Skin epidermis (tissue), 12 donors: Measurements from ENCODE around the gene RASGRP3.
A peak's percentile ranks its signal among the peaks of the same experiment; 100 is the strongest.
"Not testable (repeated sequence)": the region's sequence is repeated elsewhere in the genome, so short reads cannot be mapped to it uniquely, and the experiment has no call there.

ENCODE experiments used
- H3K27ac ChIP-seq, 21 experiments: fragments of 200-600 bp; sonication (generic) in 11 of 21; one replicate each; pipeline ENCODE4 v1.5.0; 2020; ENCODE audit warnings: mild to moderate bottlenecking in 3 of 21, inconsistent platforms in 2 of 21, moderate library complexity in 2 of 21
- H3K4me3 ChIP-seq, 7 experiments: fragments of 200-600 bp; sonication (generic) in 2 of 7; one replicate each; pipeline ENCODE4 v1.5.0; 2020; ENCODE audit warnings: inconsistent platforms in 2 of 7, mild to moderate bottlenecking in 2 of 7, moderate library complexity in 1 of 7

The RASGRP3 gene, protein sequence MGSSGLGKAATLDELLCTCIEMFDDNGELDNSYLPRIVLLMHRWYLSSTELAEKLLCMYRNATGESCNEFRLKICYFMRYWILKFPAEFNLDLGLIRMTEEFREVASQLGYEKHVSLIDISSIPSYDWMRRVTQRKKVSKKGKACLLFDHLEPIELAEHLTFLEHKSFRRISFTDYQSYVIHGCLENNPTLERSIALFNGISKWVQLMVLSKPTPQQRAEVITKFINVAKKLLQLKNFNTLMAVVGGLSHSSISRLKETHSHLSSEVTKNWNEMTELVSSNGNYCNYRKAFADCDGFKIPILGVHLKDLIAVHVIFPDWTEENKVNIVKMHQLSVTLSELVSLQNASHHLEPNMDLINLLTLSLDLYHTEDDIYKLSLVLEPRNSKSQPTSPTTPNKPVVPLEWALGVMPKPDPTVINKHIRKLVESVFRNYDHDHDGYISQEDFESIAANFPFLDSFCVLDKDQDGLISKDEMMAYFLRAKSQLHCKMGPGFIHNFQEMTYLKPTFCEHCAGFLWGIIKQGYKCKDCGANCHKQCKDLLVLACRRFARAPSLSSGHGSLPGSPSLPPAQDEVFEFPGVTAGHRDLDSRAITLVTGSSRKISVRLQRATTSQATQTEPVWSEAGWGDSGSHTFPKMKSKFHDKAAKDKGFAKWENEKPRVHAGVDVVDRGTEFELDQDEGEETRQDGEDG

DNA sequence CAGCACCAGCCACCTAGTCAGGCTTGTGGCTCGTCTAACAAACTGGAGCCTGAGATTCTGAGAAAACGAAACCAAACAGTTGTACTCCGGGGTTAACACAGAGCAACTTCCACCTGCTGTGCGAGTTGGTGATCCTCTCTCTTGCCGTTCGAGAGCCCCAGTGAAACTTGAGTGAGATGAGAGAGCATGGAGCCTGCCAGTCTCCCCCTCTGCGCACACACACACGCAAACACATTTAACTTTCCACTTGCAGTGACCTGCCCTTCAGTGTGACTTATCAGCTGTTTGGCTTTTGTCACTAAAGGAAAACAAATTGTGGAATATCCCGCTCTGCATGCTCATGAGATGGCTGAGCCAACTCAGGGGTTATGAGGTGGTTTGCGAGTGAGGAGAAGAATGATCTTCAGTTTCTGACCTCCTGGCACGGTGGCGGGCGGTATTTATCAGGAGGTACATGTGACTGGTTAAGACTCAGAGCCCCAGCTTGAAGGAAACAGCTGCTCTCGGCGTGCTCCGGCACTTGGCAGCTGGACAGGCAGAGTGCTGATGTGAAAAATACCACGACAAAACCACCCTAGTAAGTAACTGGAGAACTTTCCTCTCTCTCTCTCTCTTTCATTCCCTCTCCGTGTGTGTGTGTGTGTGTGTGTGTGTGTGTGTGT, at the start of gene RASGRP3:
Gene RASGRP3, plus strand, starts transcription at position 519 of the 662 bp plus-strand sequence. CDS start 38,488 bp downstream, outside the sequence.
- Histone ChIP-seq H3K4me3 (peak within 1 kb of the TSS; percentile 34 to 61 (median 52)), H3K27ac (peak within 1 kb of the TSS in 20 of 21 experiments; percentile 38 to 95 (median 84))

DNA sequence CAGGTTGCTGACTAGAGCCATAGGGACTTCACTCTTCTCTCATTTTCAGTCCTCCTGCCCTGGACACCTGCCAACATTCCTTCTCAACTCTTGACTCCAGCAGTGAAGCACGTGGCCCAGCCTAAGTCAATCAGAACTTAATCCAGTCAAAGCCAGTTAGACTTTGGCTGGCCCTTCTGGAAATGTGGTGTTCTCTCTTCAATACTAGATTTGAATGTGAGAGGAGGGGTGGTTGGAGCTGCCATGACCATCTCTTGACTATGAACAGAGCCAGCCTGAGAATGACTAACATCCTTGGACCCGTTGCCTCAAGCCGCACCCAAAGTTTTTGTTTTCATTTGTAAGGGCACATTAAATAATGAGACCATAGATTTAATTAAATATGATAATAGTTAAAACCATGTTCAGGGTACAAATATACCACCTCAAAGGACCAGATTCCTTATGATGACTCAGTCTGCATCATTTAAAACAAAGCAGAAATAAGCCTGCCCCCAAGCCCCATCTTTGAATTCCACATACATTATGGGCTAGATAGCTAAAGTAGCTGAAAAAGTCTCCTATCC, 49.7 kb upstream of the RASGRP3 start:
- no peak overlapping the region for H3K4me3 ChIP-seq

DNA sequence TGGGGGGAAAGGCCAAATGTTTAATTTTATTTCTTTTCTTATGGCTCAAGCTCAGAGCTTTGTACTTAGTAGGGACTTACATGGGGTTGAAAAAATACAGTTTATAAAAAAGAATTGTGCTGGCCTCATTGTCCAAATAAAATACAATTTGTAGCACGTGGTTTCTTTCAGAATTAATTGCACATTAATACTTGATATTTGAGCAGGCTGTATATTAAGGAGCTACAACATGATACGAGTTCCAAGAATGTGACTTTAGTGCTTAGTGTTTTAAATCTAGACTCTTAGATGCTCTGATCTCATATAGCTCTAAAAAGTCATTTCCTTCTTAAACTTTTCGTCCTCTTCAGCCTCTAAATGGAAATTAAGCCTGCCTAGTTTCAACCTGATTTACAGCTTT, 46.4 kb upstream of the RASGRP3 start:
- H3K4me3 ChIP-seq: no peak overlapping the region
- no peak overlapping the region for H3K27ac ChIP-seq

More for the DNA sequence above, 49.7 kb upstream of the RASGRP3 start:
- peak overlapping the region in 1 of 21 experiments; percentile 51 for H3K27ac ChIP-seq

DNA sequence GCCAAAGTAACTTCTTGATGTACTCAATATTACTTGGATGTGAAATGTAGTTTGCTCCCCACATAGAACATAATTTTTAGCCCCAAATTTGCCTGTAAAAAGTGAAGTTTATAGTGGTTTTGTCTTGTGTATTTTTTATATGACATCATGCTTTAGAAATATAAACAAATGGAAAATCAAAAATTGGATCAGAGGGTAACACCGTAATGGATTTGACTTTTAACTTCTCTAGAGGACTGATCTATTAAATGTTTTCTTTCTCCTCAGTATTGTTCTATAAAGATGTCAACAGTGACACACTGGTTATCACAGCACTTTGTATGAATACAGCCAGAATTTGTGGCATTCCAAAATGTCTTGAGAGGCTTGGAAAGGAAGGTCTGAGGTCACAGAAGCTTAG, 45.6 kb upstream of the RASGRP3 start:
- H3K27ac ChIP-seq: no peak overlapping the region
- H3K4me3 ChIP-seq: no peak overlapping the region

GRCh38 chr2:33432871-33433270, 43.6 kb upstream of the RASGRP3 start:
- no peak overlapping the region for H3K27ac ChIP-seq

GRCh38 chr2:33433279-33434235, 42.9 kb upstream of the RASGRP3 start:
- no peak overlapping the region for H3K4me3 ChIP-seq

More at GRCh38 chr2:33432871-33433270, 43.6 kb upstream of the RASGRP3 start:
- no peak overlapping the region for H3K4me3 ChIP-seq

GRCh38 chr2:33435518-33435917, 40.9 kb upstream of the RASGRP3 start:
- H3K27ac ChIP-seq: no peak overlapping the region
- H3K4me3 ChIP-seq: no peak overlapping the region

More at GRCh38 chr2:33433279-33434235, 42.9 kb upstream of the RASGRP3 start:
- H3K27ac ChIP-seq: peak overlapping the region in 2 of 21 experiments; percentile 13 to 23

GRCh38 chr2:33436083-33436482, 40.4 kb upstream of the RASGRP3 start:
- Histone ChIP-seq H3K4me3 (no peak overlapping the region), H3K27ac (peak overlapping the region in 2 of 21 experiments; percentile 17 to 62)

- H3K27ac ChIP-seq: peak overlapping the region in 8 of 21 experiments; percentile 2 to 68 (median 34)
- H3K4me3 ChIP-seq: peak overlapping the region in 1 of 7 experiments; percentile 15
Observed at GRCh38 chr2:33437297-33437696, 39.2 kb upstream of the RASGRP3 start.

DNA sequence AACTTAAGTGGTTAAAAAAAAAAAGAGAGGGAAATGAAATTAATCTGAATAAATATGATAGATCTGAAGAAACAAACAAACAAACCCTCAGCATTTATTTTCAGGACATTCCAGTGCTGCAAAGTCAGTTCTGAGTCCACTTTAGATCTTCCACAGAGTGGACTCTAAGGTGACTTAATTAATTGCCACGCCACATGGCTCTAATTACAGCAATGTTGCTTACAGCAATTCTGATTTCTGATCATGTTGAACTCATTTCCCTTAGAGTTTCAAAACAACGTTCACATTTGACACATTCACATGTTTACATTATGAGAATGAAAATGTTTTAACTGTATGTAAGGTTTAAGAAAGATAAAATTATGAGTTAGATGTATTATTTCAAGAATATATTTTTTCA, 38.6 kb upstream of the RASGRP3 start:
- peak overlapping the region in 8 of 21 experiments; percentile 2 to 68 (median 34) for H3K27ac ChIP-seq
- peak overlapping the region in 1 of 7 experiments; percentile 15 for H3K4me3 ChIP-seq

- H3K27ac ChIP-seq: no peak overlapping the region
- no peak overlapping the region for H3K4me3 ChIP-seq
Observed at GRCh38 chr2:33441235-33441810, 35.1 kb upstream of the RASGRP3 start.

DNA sequence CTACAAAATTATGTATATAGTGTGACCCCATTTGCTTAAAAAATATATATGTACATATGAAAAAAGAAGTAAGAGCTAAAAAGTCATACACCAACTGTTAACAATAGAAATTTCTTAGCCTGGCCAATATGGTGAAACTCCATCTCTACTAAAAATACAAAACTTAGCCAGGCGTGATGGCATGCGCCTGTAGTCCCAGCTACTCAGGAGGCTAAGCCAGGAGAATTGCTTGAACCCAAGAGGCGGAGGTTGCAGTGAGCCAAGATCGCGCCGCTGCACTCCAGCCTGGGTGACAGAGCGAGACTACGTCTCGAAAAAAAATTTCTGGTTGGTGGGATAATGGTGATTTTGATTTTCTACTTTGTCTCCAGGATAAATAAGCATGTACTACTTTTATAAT, 34.4 kb upstream of the RASGRP3 start:
- H3K4me3 ChIP-seq: not testable (repeated sequence)
- peak overlapping the region in 5 of 21 experiments; percentile 3 to 56 (median 19) for H3K27ac ChIP-seq

GRCh38 chr2:33442528-33443079, 33.8 kb upstream of the RASGRP3 start:
- H3K4me3 ChIP-seq: no peak overlapping the region
- H3K27ac ChIP-seq: peak overlapping the region in 6 of 21 experiments; percentile 3 to 56 (median 21)

DNA sequence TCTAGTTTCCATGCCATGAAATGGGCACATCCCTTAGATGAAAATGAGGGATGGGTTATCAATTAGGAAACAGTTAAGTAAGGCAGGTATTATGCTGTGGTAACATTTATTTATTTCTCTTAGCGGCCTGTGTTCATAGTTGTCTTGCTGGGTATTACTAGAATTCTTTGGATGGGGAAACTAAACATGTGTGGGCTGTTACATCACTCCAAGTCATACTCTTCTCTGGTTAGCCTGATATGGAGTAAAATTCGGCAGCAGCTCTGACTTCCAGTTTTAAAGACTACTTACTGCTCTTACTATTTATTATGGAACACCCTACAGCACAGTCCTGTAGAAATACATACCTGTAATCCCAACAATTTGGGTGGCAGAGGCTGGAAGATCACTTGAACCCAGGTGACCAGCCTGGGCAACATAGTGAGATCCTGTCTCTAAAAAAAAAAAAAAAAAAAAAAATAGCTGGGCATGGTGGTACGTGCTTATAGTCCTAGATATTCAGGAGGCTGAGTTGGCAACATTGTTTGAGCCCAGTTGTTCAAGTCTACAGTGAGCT, 33.1 kb upstream of the RASGRP3 start:
- H3K27ac ChIP-seq: peak overlapping the region in 5 of 21 experiments; percentile 1 to 50 (median 23)

DNA sequence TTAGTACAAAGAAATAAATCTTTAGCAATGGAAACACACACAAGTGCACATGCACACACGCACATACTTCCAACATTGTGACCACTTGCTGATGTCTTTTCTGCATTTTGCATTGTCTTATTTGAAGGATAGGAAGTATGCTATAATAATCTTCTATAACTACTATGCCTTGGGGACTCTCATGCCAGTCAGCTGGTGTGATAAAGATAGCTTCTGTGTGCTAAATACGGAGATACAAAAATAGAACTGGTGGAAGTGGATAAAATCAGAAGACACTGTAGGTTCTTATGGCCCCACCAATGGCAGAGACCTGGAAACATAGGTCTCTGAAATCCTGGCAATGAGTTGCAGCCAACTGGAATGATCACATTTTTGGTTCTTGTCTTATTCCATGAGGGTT, 31.5 kb upstream of the RASGRP3 start:
- Histone ChIP-seq H3K4me3 (no peak overlapping the region), H3K27ac (no peak overlapping the region)

More for the DNA sequence above, 33.1 kb upstream of the RASGRP3 start:
- no peak overlapping the region for H3K4me3 ChIP-seq

DNA sequence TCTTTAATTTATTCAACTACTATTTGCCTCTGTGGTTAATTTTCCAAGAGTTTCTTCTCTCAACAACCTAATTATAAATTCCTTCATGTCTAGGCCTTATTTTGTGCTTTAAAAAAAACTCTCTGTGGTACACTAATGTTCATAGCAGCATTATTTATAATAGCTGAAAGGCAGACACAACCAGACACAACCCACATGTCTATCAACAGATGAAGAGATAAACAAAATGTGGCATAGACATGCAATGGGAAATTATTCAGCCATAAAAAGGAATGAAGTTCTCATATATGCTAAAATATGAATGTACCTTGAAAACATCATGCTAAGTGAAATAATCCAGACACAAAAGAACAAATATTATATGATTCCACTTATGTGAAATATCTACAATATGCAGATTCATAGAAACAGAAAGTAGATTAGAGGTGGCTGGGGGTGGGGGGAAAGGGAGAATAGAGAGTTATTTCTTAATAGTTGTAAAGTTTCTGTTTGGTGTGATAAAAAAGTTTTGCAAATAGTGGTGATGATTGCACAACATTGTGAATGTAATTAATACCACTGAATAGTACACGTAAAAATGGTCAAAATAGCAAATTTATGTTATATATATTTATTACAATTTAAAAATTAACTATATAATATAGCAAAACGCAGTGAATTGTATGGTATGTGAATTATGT, 28.1 kb upstream of the RASGRP3 start:
- Histone ChIP-seq H3K4me3 (no peak overlapping the region), H3K27ac (no peak overlapping the region)

- H3K4me3 ChIP-seq: no peak overlapping the region
Observed at GRCh38 chr2:33451214-33451613, 25.2 kb upstream of the RASGRP3 start.

More at GRCh38 chr2:33451214-33451613, 25.2 kb upstream of the RASGRP3 start:
- no peak overlapping the region for H3K27ac ChIP-seq
